Liver (tissue), 9 donors: ENCODE data around the gene GPR31. TPM values are rescaled to one million over a fixed set of nuclear protein-coding genes. Genes with fewer than 3 reads are reported as not detected.
A peak's percentile ranks its signal among the peaks of the same experiment; 100 is the strongest.

ENCODE experiments used
- DNase-seq: peaks from one replicate; pipeline ENCODE4 v3.0.0-alpha.2; 2017; ENCODE audit warnings: low spot score
- H3K27ac ChIP-seq, 2 donors: one replicate each; pipeline ENCODE4 v1.7.0; 2013; ENCODE audit warnings: inconsistent platforms in 2 of 2, low read length in 2 of 2, control low read depth in 1 of 2, low read depth in 1 of 2, mild to moderate bottlenecking in 1 of 2
- H3K27me3 ChIP-seq, 4 donors: one replicate each; pipeline versions ENCODE4 v1.6.1 to v1.7.0; 2013; ENCODE audit warnings: low read length in 3 of 4, inconsistent platforms in 1 of 4, mild to moderate bottlenecking in 1 of 4, moderate library complexity in 1 of 4; ENCODE audit not compliant: control insufficient read depth in 4 of 4, insufficient read depth in 4 of 4
- H3K36me3 ChIP-seq, 4 donors: one replicate each; pipeline versions ENCODE4 v1.6.1 to v1.7.0; 2013; ENCODE audit warnings: low read length in 3 of 4, mild to moderate bottlenecking in 3 of 4, low read depth in 1 of 4, moderate library complexity in 1 of 4; ENCODE audit not compliant: control insufficient read depth in 4 of 4, insufficient read depth in 3 of 4
- H3K4me1 ChIP-seq, 4 donors: one replicate each; pipeline versions ENCODE4 v1.6.1 to v1.7.0; 2013; ENCODE audit warnings: low read length in 3 of 4, mild to moderate bottlenecking in 3 of 4, moderate library complexity in 1 of 4; ENCODE audit not compliant: control insufficient read depth in 4 of 4, insufficient read depth in 4 of 4
- H3K4me3 ChIP-seq, 3 donors: one replicate each; pipeline versions ENCODE4 v1.6.1 to v1.7.0; 2013; ENCODE audit warnings: low read length in 3 of 3, control low read depth in 1 of 3, low read depth in 1 of 3, mild to moderate bottlenecking in 1 of 3
- H3K9ac ChIP-seq, 2 donors: one replicate each; pipeline ENCODE4 v1.7.0; 2013; ENCODE audit warnings: low read length in 2 of 2, mild to moderate bottlenecking in 2 of 2, moderate library complexity in 2 of 2, control low read depth in 1 of 2, low read depth in 1 of 2
- H3K9me3 ChIP-seq, 4 donors: one replicate each; pipeline versions ENCODE4 v1.6.1 to v1.7.0; 2013; ENCODE audit warnings: low read length in 3 of 4; ENCODE audit not compliant: control insufficient read depth in 4 of 4
- EGR1 ChIP-seq, 2 donors: IDR thresholded peaks; 2 replicates each; pipeline ENCODE4 v1.6.1; 2016 to 2018; ENCODE audit warnings: antibody characterized with exemption in 2 of 2, low read depth in 2 of 2
- FOXA1 ChIP-seq: IDR thresholded peaks from 2 replicates; pipeline ENCODE4 v1.6.1; 2016; ENCODE audit warnings: antibody characterized with exemption
- FOXA2 ChIP-seq: IDR thresholded peaks from 2 replicates; pipeline ENCODE4 v1.6.1; 2016; ENCODE audit warnings: antibody characterized with exemption
- GABPA ChIP-seq, 2 donors: IDR thresholded peaks in 1 of 2; conservative IDR thresholded peaks in 1 of 2; 2 replicates each; pipeline ENCODE4 v1.6.1; 2016; ENCODE audit warnings: antibody characterized with exemption in 2 of 2, mild to moderate bottlenecking in 1 of 2, moderate library complexity in 1 of 2
- HNF4G ChIP-seq: IDR thresholded peaks from 2 replicates; pipeline ENCODE4 v1.6.1; 2016; ENCODE audit warnings: antibody characterized with exemption
- JUND ChIP-seq, 2 donors: IDR thresholded peaks; 2 replicates each; pipeline ENCODE4 v1.6.1; 2016; ENCODE audit warnings: antibody characterized with exemption in 2 of 2
- MAX ChIP-seq: IDR thresholded peaks from 2 replicates; pipeline ENCODE4 v1.6.1; 2016; ENCODE audit warnings: antibody characterized with exemption
- NR2F2 ChIP-seq: IDR thresholded peaks from 2 replicates; pipeline ENCODE4 v1.6.1; 2016; ENCODE audit warnings: antibody characterized with exemption
- RAD21 ChIP-seq, 2 donors: IDR thresholded peaks; 2 replicates each; pipeline ENCODE4 v1.6.1; 2016; ENCODE audit warnings: antibody characterized with exemption in 2 of 2, mild to moderate bottlenecking in 2 of 2
- REST ChIP-seq: IDR thresholded peaks from 2 replicates; pipeline ENCODE4 v1.6.1; 2016; ENCODE audit warnings: antibody characterized with exemption, mild to moderate bottlenecking
- YY1 ChIP-seq: IDR thresholded peaks from 2 replicates; pipeline ENCODE4 v1.6.1; 2016; ENCODE audit warnings: antibody characterized with exemption, mild to moderate bottlenecking
- WGBS: extraction: QIAGEN DNeasy Blood & Tissue Kit; methylation state at CpG from one replicate; pipeline ENCODE4 v1.1.7; 2013; 5-methylcytosine and 5-hydroxymethylcytosine counted together
- polyA plus RNA-seq, 2 donors: library from polyadenylated mRNA; stranded (reverse) in 1 of 2; unstranded in 1 of 2; fragments of 200-250 nt in 1 of 2; fragments of >200 nt in 1 of 2; fragmentation: Nextera tagmentation in 1 of 2; extraction: Ambion mirVana in 1 of 2; gene quantifications; one replicate each; pipeline versions ENCODE4 v1.2.1 to v1.2.3, GENCODE V29; 2013 to 2015
- total RNA-seq, 2 donors: library from RNA; depleted of rRNA; stranded (reverse); fragments of >200 nt; gene quantifications; one replicate each; pipeline ENCODE4 v1.2.3, GENCODE V29; 2014
- TF ChIP-seq, protein P1 (sequence below): IDR thresholded peaks from 2 replicates; pipeline ENCODE4 v1.6.1; 2016; ENCODE audit warnings: antibody characterized with exemption
- TF ChIP-seq, protein P2 (sequence below): IDR thresholded peaks from 2 replicates; pipeline ENCODE4 v1.6.1; 2016; ENCODE audit warnings: antibody characterized with exemption
- donor health status: healthy.
- donor health status: healthy.
- donor health status: healthy.
- donor health status: healthy.
- donor health status: healthy.

GPR31 gene
- total and polyA plus RNA-seq, 4 donors = not detected

DNA sequence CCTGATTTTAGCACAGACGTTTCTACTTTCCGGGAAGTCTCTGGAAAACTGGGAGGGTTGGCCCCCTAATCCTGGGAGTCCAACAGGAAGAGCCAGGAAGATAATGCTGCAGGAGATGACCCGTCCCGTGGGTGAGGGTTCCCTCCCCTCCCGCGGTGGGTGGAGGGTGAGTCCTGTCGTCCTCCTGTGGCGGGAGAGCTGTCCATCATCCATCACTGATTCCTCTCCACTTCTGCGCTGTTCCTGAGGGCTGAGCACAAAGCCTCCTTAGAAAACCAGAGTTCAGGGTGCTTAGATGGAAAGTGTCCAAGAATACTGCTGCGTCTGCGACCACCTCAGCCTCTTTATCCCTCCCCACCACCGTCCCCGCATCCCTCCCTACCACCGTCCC is 40.9 kb downstream of the GPR31 start:
- no peak for DNase-seq
- Histone ChIP-seq H3K4me3 (no peak overlapping the region), H3K27me3 (no peaks in the 10 kb centered on the region), H3K9me3 (no peaks in the 10 kb centered on the region), H3K36me3 (no peaks in the 10 kb centered on the region), H3K27ac (no peak overlapping the region), H3K9ac (no peak overlapping the region), H3K4me1 (no peaks in the 10 kb centered on the region)
- 80% methylated on average over 14 of the region's 14 CpGs for WGBS
- no peak for TF ChIP-seq JUND (IDR thresholded peaks at IDR 0.05)
- no peak for TF ChIP-seq MAX
- TF ChIP-seq HNF4G = no peak
- TF ChIP-seq NR2F2 = no peak
- TF ChIP-seq, protein P1, sequence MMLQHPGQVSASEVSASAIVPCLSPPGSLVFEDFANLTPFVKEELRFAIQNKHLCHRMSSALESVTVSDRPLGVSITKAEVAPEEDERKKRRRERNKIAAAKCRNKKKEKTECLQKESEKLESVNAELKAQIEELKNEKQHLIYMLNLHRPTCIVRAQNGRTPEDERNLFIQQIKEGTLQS = no peak
- TF ChIP-seq REST = no peak
- TF ChIP-seq RAD21 (IDR thresholded peaks at IDR 0.05) = no peak
- no peak for TF ChIP-seq FOXA1
- TF ChIP-seq, protein P2, sequence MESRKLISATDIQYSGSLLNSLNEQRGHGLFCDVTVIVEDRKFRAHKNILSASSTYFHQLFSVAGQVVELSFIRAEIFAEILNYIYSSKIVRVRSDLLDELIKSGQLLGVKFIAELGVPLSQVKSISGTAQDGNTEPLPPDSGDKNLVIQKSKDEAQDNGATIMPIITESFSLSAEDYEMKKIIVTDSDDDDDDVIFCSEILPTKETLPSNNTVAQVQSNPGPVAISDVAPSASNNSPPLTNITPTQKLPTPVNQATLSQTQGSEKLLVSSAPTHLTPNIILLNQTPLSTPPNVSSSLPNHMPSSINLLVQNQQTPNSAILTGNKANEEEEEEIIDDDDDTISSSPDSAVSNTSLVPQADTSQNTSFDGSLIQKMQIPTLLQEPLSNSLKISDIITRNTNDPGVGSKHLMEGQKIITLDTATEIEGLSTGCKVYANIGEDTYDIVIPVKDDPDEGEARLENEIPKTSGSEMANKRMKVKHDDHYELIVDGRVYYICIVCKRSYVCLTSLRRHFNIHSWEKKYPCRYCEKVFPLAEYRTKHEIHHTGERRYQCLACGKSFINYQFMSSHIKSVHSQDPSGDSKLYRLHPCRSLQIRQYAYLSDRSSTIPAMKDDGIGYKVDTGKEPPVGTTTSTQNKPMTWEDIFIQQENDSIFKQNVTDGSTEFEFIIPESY = no peak
- no peak for TF ChIP-seq FOXA2
- no peak for TF ChIP-seq GABPA (IDR thresholded peaks at IDR 0.05 in 1 of 2, conservative IDR thresholded peaks at IDR 0.05 in 1 of 2)
- TF ChIP-seq EGR1 (IDR thresholded peaks at IDR 0.05; ENCODE audit: low read depth in 2 of 2) = no peak

DNA sequence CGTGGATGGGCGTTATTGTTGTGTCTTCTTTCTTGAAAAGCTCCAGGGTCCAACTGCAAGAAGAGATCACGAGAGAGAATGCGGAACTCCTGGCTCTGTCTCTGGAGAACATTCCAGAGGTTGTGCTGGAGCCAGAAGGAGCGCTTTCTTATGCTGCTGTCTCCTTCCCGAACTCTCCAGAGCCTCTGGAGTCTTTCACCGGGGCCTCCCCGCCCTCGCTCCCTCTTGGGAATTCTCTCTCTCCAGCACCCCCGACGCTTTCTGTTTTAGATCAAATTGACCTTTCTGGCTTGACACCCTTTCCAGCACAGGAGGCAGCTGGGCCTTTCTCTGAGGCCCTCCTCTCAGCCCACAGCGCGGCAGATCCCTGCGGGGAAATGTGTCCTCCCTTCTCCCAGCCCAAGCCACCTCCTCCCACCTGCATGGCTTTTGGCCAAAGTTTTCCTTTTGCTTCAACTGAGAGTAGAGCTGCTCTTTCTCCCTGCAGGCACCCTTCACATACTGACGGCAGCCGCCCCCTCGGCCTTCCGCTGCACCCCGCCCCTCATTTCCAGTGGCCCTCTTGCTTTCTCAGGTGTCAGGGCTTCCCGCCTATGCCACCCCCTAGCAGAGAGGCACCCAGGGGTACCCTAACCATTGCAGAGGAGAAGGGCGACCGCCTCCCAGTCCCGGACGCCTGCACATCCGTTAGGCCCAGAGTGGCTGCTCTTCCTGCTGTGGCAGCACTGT is 41.5 kb downstream of the GPR31 start:
- Histone ChIP-seq H3K9me3 (no peaks in the 10 kb centered on the region), H3K9ac (no peak overlapping the region), H3K27me3 (no peaks in the 10 kb centered on the region), H3K27ac (no peak overlapping the region), H3K36me3 (no peaks in the 10 kb centered on the region), H3K4me3 (no peak overlapping the region), H3K4me1 (no peaks in the 10 kb centered on the region)
- DNase-seq = no peak
- WGBS = 75% methylated on average over 25 of the region's 25 CpGs
- TF ChIP-seq YY1 (no peak), MAX (no peak), NR2F2 (peak; percentile 34), EGR1 (IDR thresholded peaks at IDR 0.05; ENCODE audit: low read depth in 2 of 2) (no peak)
